SU-DHL-6 (cell line): ENCODE data around the gene FGD5.

Source experiments
- H2AFZ ChIP-seq: fragments of 200-600 bp; sonication (generic); 2 replicates; pipeline ENCODE4 v1.6.1; 2014; ENCODE audit warnings: low read depth, mild to moderate bottlenecking, moderate library complexity, mixed read lengths, antibody characterized with exemption, low read length; ENCODE audit not compliant: severe bottlenecking
- H3F3A ChIP-seq: fragments of 200-600 bp; shearing (Covaris generic); 2 replicates; pipeline ENCODE4 v1.6.0; 2016; ENCODE audit warnings: antibody characterized with exemption, mild to moderate bottlenecking; ENCODE audit not compliant: insufficient read depth
- H3K27ac ChIP-seq: fragments of 200-600 bp; sonication (generic); 2 replicates; pipeline ENCODE4 v1.5.1; 2016; ENCODE audit warnings: low read depth, mild to moderate bottlenecking, low read length, moderate library complexity, mixed read lengths
- H3K27me3 ChIP-seq: fragments of 200-600 bp; sonication (generic), shearing (Covaris generic); 2 replicates; pipeline ENCODE4 v1.6.0; 2014; ENCODE audit warnings: mild to moderate bottlenecking, low read length
- H3K36me3 ChIP-seq: fragments of 200-600 bp; sonication (generic); 2 replicates; pipeline ENCODE4 v1.6.1; 2014; ENCODE audit warnings: mild to moderate bottlenecking, low read length, mixed read lengths
- H3K4me2 ChIP-seq: fragments of 300-600, 200-600 bp; shearing (Covaris generic), sonication (generic); 2 replicates; pipeline ENCODE4 v1.6.0; 2014; ENCODE audit warnings: low read length, low read depth, mild to moderate bottlenecking; ENCODE audit not compliant: poor library complexity, severe bottlenecking
- H3K4me3 ChIP-seq: fragments of 200-600 bp; sonication (generic); 2 replicates; pipeline ENCODE4 v1.5.1; 2014; ENCODE audit warnings: antibody characterized with exemption, low read length, mild to moderate bottlenecking, mixed read lengths; ENCODE audit not compliant: insufficient read depth, poor library complexity, severe bottlenecking
- H3K79me2 ChIP-seq: fragments of 200-600 bp; sonication (generic); 2 replicates; pipeline ENCODE4 v1.6.1; 2014; ENCODE audit warnings: mild to moderate bottlenecking, low read length, moderate library complexity; ENCODE audit not compliant: insufficient read depth
- H3K9ac ChIP-seq: fragments of 200-600 bp; sonication (generic); 2 replicates; pipeline ENCODE4 v1.7.0; 2014; ENCODE audit warnings: mild to moderate bottlenecking, low read length
- H3K9me2 ChIP-seq: fragments of 200-600 bp; sonication (generic); replicated peaks from 2 replicates; pipeline ENCODE4 v1.6.1; 2014; ENCODE audit warnings: low read length; ENCODE audit not compliant: insufficient read depth
- H3K9me3 ChIP-seq: fragments of 200-600 bp; sonication (generic); 2 replicates; pipeline ENCODE4 v1.6.1; 2014; ENCODE audit warnings: low read length, mixed read lengths; ENCODE audit not compliant: insufficient read depth
- H4K20me1 ChIP-seq: fragments of 200-600 bp; sonication (generic); 2 replicates; pipeline ENCODE4 v1.6.1; 2014; ENCODE audit warnings: low read depth, mild to moderate bottlenecking, antibody characterized with exemption, low read length, moderate library complexity, mixed read lengths
- CTCF ChIP-seq: fragments of 200-600 bp; sonication (generic); IDR thresholded peaks from one replicate; pipeline ENCODE4 v1.5.1; 2017; ENCODE audit warnings: antibody characterized with exemption, mild to moderate bottlenecking, low read length, moderate library complexity; ENCODE audit not compliant: insufficient read depth, poor library complexity, severe bottlenecking
- EZH2phosphoT487 ChIP-seq: fragments of 200-600 bp; sonication (generic), shearing (Covaris generic); conservative IDR thresholded peaks from 2 replicates; pipeline ENCODE4 v1.6.1; 2018; ENCODE audit warnings: mild to moderate bottlenecking, antibody characterized with exemption, low read length, moderate library complexity, mixed read lengths

The FGD5 gene

GRCh38 chr3:14775563-14775962 is 43.2 kb upstream of the FGD5 start:
- no peaks in the 10 kb centered on the region for H4K20me1 ChIP-seq
- no peaks in the 10 kb centered on the region for H3K79me2 ChIP-seq
- peaks cover 14% of the 10 kb centered on the region for H3F3A ChIP-seq
- H3K36me3 ChIP-seq = peaks cover 13% of the 10 kb centered on the region
- H3K4me3 ChIP-seq = no peak overlapping the region
- H3K27ac ChIP-seq = no peak overlapping the region
- no peak for TF ChIP-seq EZH2phosphoT487
- no peak for TF ChIP-seq CTCF
- H3K9me3 ChIP-seq = no peaks in the 10 kb centered on the region
- no peaks in the 10 kb centered on the region for H3K9me2 ChIP-seq
- no peak overlapping the region for H3K9ac ChIP-seq
- no peaks in the 10 kb centered on the region for H3K27me3 ChIP-seq
- H3K4me2 ChIP-seq = no peak overlapping the region
- H2AFZ ChIP-seq = no peak overlapping the region

GRCh38 chr3:14779069-14779685 is 39.6 kb upstream of the FGD5 start:
- H3K9ac ChIP-seq = no peak overlapping the region
- H3K4me2 ChIP-seq = no peak overlapping the region
- H3K9me2 ChIP-seq = no peaks in the 10 kb centered on the region
- H3K4me3 ChIP-seq = no peak overlapping the region
- H3K27me3 ChIP-seq = no peaks in the 10 kb centered on the region
- TF ChIP-seq EZH2phosphoT487 (no peak), CTCF (no peak)
- H3K36me3 ChIP-seq = peaks cover 13% of the 10 kb centered on the region
- no peaks in the 10 kb centered on the region for H4K20me1 ChIP-seq
- no peaks in the 10 kb centered on the region for H3K9me3 ChIP-seq
- no peak overlapping the region for H2AFZ ChIP-seq
- peaks cover 14% of the 10 kb centered on the region for H3F3A ChIP-seq
- no peaks in the 10 kb centered on the region for H3K79me2 ChIP-seq
- H3K27ac ChIP-seq = peak overlapping the region; percentile 80

- Histone ChIP-seq H3F3A (peaks cover 14% of the 10 kb centered on the region), H3K27me3 (no peaks in the 10 kb centered on the region), H3K27ac (peak overlapping the region; percentile 80), H3K9me2 (no peaks in the 10 kb centered on the region), H3K4me2 (peak overlapping the region; percentile 38), H3K36me3 (peaks cover 13% of the 10 kb centered on the region), H3K9me3 (no peaks in the 10 kb centered on the region), H3K4me3 (no peak overlapping the region), H3K9ac (peak overlapping the region; percentile 28; the same call in 1 of the 2 replicates), H4K20me1 (no peaks in the 10 kb centered on the region), H2AFZ (no peak overlapping the region), H3K79me2 (no peaks in the 10 kb centered on the region)
- peak; percentile 71 for TF ChIP-seq CTCF
- TF ChIP-seq EZH2phosphoT487 = no peak
Measured at GRCh38 chr3:14780927-14781507, 37.7 kb upstream of the FGD5 start.
